Bronchial epithelial cell (primary cell): Measurements from ENCODE around the gene ATP5F1D. TPM values are rescaled to one million over a fixed set of nuclear protein-coding genes. Genes with fewer than 3 reads are reported as not detected.
A peak's percentile ranks its signal among the peaks of the same experiment; 100 is the strongest.

Experiments
- DNase-seq: peaks from one replicate; pipeline ENCODE4 v3.0.0-alpha.2; 2010; ENCODE audit warnings: low read depth
- FAIRE-seq: peaks from 2 replicates; lab custom pipeline; 2011; peaks lifted over from hg19 to GRCh38; lab: Jason Lieb, UNC
- H3K27me3 ChIP-seq: 2 replicates; pipeline ENCODE4 v1.5.1; 2011; ENCODE audit warnings: low read length; ENCODE audit not compliant: control insufficient read depth, insufficient read depth
- H3K36me3 ChIP-seq: 2 replicates; pipeline ENCODE4 v1.5.1; 2011; ENCODE audit warnings: low read length; ENCODE audit not compliant: control insufficient read depth, insufficient read depth
- H3K4me3 ChIP-seq: 2 replicates; pipeline ENCODE4 v1.5.1; 2011; ENCODE audit warnings: mild to moderate bottlenecking, low read depth, low read length, control low read depth
- CTCF ChIP-seq: IDR thresholded peaks from 2 replicates; pipeline ENCODE4 v1.5.1; 2011; ENCODE audit warnings: mild to moderate bottlenecking, moderate library complexity, low read length, control low read depth, inconsistent platforms; ENCODE audit not compliant: insufficient read depth, severe bottlenecking
- total RNA-seq: library from RNA; depleted of rRNA; stranded (reverse); fragments of >200 nt; gene quantifications from 2 replicates; pipeline ENCODE4 v1.2.1, GENCODE V29; 2014

Gene ATP5F1D
- total RNA-seq, 1 donor from 2014 or later: 8.7 TPM

DNA sequence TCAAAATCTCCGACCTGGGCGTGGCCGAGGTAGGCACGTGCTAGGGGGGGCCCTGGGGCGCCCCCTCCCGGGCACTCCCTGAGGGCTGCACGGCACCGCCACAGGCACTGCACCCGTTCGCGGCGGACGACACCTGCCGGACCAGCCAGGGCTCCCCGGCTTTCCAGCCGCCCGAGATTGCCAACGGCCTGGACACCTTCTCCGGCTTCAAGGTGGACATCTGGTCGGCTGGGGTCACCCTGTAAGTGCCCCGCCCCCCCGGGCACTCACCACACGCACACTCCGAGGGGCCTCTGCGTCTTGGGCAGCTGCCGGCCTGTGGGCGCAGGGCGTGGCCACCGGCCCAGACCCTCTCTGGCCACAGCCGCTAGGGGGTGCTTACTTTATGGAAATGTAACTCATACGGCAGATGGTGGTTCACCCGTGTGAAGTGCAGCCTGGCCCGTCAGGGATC, 21.0 kb upstream of the ATP5F1D start:
- Histone ChIP-seq H3K36me3 (peaks cover 21% of the 10 kb centered on the region), H3K27me3 (no peaks in the 10 kb centered on the region), H3K4me3 (no peak overlapping the region)
- TF ChIP-seq CTCF: no peak
- DNase-seq (no peak), FAIRE-seq (no peak)

GRCh38 chr19:1220976-1221903, 20.3 kb upstream of the ATP5F1D start:
- Histone ChIP-seq H3K36me3 (peaks cover 24% of the 10 kb centered on the region), H3K27me3 (no peaks in the 10 kb centered on the region), H3K4me3 (no peak overlapping the region)
- DNase-seq (no peak), FAIRE-seq (no peak)
- TF ChIP-seq CTCF: peak; percentile 68

DNA sequence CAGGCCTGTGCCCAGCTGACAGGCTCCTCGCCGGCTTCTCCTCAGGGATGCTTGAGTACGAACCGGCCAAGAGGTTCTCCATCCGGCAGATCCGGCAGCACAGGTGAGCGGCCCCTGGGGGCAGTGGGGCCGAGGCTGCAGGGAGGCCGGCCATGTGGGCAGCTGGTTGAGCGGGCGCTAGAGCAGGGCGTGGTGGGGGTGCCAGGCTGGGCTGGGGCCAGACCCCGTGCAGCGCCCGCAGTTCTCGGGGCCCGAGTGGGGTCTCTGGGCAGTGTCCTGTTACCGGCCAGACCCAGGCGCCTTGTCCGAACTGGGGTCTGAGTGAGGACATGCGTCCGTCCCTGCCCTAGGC, 19.7 kb upstream of the ATP5F1D start:
- Histone ChIP-seq H3K27me3 (no peaks in the 10 kb centered on the region), H3K36me3 (peaks cover 24% of the 10 kb centered on the region), H3K4me3 (no peak overlapping the region)
- FAIRE-seq: no peak
- no peak for TF ChIP-seq CTCF
- DNase-seq: no peak

GRCh38 chr19:1222394-1222793, 19.2 kb upstream of the ATP5F1D start:
- H3K27me3 ChIP-seq: no peaks in the 10 kb centered on the region
- no peak for TF ChIP-seq CTCF
- H3K36me3 ChIP-seq: peaks cover 24% of the 10 kb centered on the region
- no peak overlapping the region for H3K4me3 ChIP-seq
- FAIRE-seq (no peak), DNase-seq (no peak)

GRCh38 chr19:1223018-1223855, 18.3 kb upstream of the ATP5F1D start:
- TF ChIP-seq CTCF: peak; percentile 67
- H3K36me3 ChIP-seq: peaks cover 22% of the 10 kb centered on the region
- FAIRE-seq: no peak
- H3K27me3 ChIP-seq: no peaks in the 10 kb centered on the region
- H3K4me3 ChIP-seq: no peak overlapping the region
- peak; percentile 26 for DNase-seq
